Glutamatergic neuron (in vitro differentiated cells): ENCODE data around the gene NECTIN1. TPM values are rescaled to one million over a fixed set of nuclear protein-coding genes. Genes with fewer than 3 reads are reported as not detected.

Experiments used
- DNase-seq: peaks from one replicate; pipeline ENCODE4 v3.0.0; 2022
- H3K27ac Mint-ChIP-seq: one replicate; pipeline ENCODE4 v1.8.0; 2020; ENCODE audit warnings: mild to moderate bottlenecking, mixed read lengths, inconsistent platforms; ENCODE audit not compliant: unreplicated experiment
- H3K27me3 Mint-ChIP-seq: one replicate; pipeline ENCODE4 v1.8.0; 2020; ENCODE audit warnings: mild to moderate bottlenecking, moderate library complexity, mixed read lengths, inconsistent platforms; ENCODE audit not compliant: unreplicated experiment
- H3K36me3 Mint-ChIP-seq: one replicate; pipeline ENCODE4 v1.8.0; 2020; ENCODE audit warnings: mild to moderate bottlenecking, mixed read lengths, inconsistent platforms; ENCODE audit not compliant: unreplicated experiment
- H3K4me1 Mint-ChIP-seq: one replicate; pipeline ENCODE4 v1.8.0; 2020; ENCODE audit warnings: mild to moderate bottlenecking, low read depth, mixed read lengths, inconsistent platforms; ENCODE audit not compliant: unreplicated experiment
- H3K4me3 Mint-ChIP-seq: one replicate; pipeline ENCODE4 v1.8.0; 2020; ENCODE audit warnings: mild to moderate bottlenecking, mixed read lengths, inconsistent platforms; ENCODE audit not compliant: unreplicated experiment
- H3K9me3 Mint-ChIP-seq: one replicate; pipeline ENCODE4 v1.8.0; 2020; ENCODE audit warnings: mild to moderate bottlenecking, moderate library complexity, mixed read lengths, inconsistent platforms; ENCODE audit not compliant: unreplicated experiment
- CTCF ChIP-seq: fragments of 200-600 bp; sonication (generic); IDR thresholded peaks from one replicate; pipeline ENCODE4 v1.5.0; 2021; ENCODE audit not compliant: partially characterized antibody, unreplicated experiment
- total RNA-seq: library from RNA; stranded (reverse); fragmentation: NEBNext Ultra II Directional; extraction: Animal tissue kit (Norgen Biotek cat#: 25700); gene quantifications from one replicate; pipeline ENCODE4 v1.2.1, GENCODE V29; 2021; ENCODE audit not compliant: unreplicated experiment

Gene NECTIN1
- total RNA-seq, 1 donor from 2014 or later, result 26.0 TPM

GRCh38 chr11:119684361-119685110, 44.5 kb downstream of the NECTIN1 start:
- peaks cover 43% of the 10 kb centered on the region for H3K4me1 Mint-ChIP-seq
- peaks cover 15% of the 10 kb centered on the region for H3K9me3 Mint-ChIP-seq
- H3K4me3 Mint-ChIP-seq, result peak overlapping the region; percentile 46
- no peak overlapping the region for H3K27ac Mint-ChIP-seq
- peak; percentile 53 for DNase-seq
- no peak for TF ChIP-seq CTCF
- H3K36me3 Mint-ChIP-seq, result peaks cover 6% of the 10 kb centered on the region
- peaks cover 8% of the 10 kb centered on the region for H3K27me3 Mint-ChIP-seq

GRCh38 chr11:119683783-119684182, 45.2 kb downstream of the NECTIN1 start:
- Mint-ChIP-seq H3K36me3 (peaks cover 9% of the 10 kb centered on the region), H3K4me3 (no peak overlapping the region), H3K4me1 (peaks cover 43% of the 10 kb centered on the region), H3K27ac (no peak overlapping the region), H3K27me3 (peaks cover 8% of the 10 kb centered on the region), H3K9me3 (peaks cover 17% of the 10 kb centered on the region)
- no peak for DNase-seq
- no peak for TF ChIP-seq CTCF

- DNase-seq, result no peak
- H3K36me3 Mint-ChIP-seq, result peaks cover 17% of the 10 kb centered on the region
- no peak overlapping the region for H3K27ac Mint-ChIP-seq
- peaks cover 7% of the 10 kb centered on the region for H3K27me3 Mint-ChIP-seq
- peaks cover 25% of the 10 kb centered on the region for H3K4me1 Mint-ChIP-seq
- peaks cover 10% of the 10 kb centered on the region for H3K9me3 Mint-ChIP-seq
- no peak for TF ChIP-seq CTCF
- H3K4me3 Mint-ChIP-seq, result no peak overlapping the region
These were observed 47.6 kb downstream of the NECTIN1 start for GRCh38 chr11:119681361-119681910.

GRCh38 chr11:119680541-119681360, 48.2 kb downstream of the NECTIN1 start:
- no peak for TF ChIP-seq CTCF
- H3K36me3 Mint-ChIP-seq, result peaks cover 19% of the 10 kb centered on the region
- peaks cover 6% of the 10 kb centered on the region for H3K27me3 Mint-ChIP-seq
- peaks cover 5% of the 10 kb centered on the region for H3K9me3 Mint-ChIP-seq
- DNase-seq, result no peak
- H3K4me3 Mint-ChIP-seq, result no peak overlapping the region
- H3K27ac Mint-ChIP-seq, result no peak overlapping the region
- H3K4me1 Mint-ChIP-seq, result peaks cover 18% of the 10 kb centered on the region

- peaks cover 11% of the 10 kb centered on the region for H3K4me1 Mint-ChIP-seq
- TF ChIP-seq CTCF, result no peak
- peaks cover 3% of the 10 kb centered on the region for H3K9me3 Mint-ChIP-seq
- H3K4me3 Mint-ChIP-seq, result no peak overlapping the region
- H3K27me3 Mint-ChIP-seq, result peaks cover 6% of the 10 kb centered on the region
- H3K27ac Mint-ChIP-seq, result no peak overlapping the region
- H3K36me3 Mint-ChIP-seq, result peaks cover 19% of the 10 kb centered on the region
- no peak for DNase-seq
These were observed 49.7 kb downstream of the NECTIN1 start for GRCh38 chr11:119679346-119679745.
